Tibial nerve (tissue), 4 donors: ENCODE measurements around the gene GABBR2. TPM values are rescaled to one million over a fixed set of nuclear protein-coding genes. Genes with fewer than 3 reads are reported as not detected.

ENCODE experiments used
- DNase-seq, 2 donors: peaks; one replicate each; pipeline ENCODE4 v3.0.0-alpha.2; 2019; ENCODE audit warnings: low spot score in 2 of 2
- H3K27ac ChIP-seq, 4 donors: fragments of 200-600 bp; sonication (generic) in 3 of 4; one replicate each; pipeline ENCODE4 v1.5.1; 2017 to 2019; ENCODE audit warnings: mild to moderate bottlenecking in 1 of 4
- H3K27me3 ChIP-seq, 2 donors: fragments of 200-600 bp; sonication (generic) in 1 of 2; one replicate each; pipeline versions ENCODE4 v1.5.1 to v1.6.0; 2017 to 2019
- H3K36me3 ChIP-seq, 3 donors: fragments of 200-600 bp; sonication (generic); one replicate each; pipeline ENCODE4 v1.5.1; 2018 to 2019
- H3K4me1 ChIP-seq, 4 donors: fragments of 200-600 bp; sonication (generic) in 3 of 4; one replicate each; pipeline ENCODE4 v1.5.1; 2017 to 2019
- H3K4me3 ChIP-seq, 4 donors: fragments of 200-600 bp; sonication (generic) in 3 of 4; one replicate each; pipeline ENCODE4 v1.5.1; 2017 to 2019; ENCODE audit warnings: mild to moderate bottlenecking in 1 of 4, moderate library complexity in 1 of 4
- H3K9me3 ChIP-seq, 4 donors: fragments of 200-600 bp; sonication (generic) in 3 of 4; one replicate each; pipeline ENCODE4 v1.5.1; 2017 to 2019
- EP300 ChIP-seq, 2 donors: sonication (generic); formaldehyde crosslinking; IDR thresholded peaks; one replicate each; pipeline ENCODE4 v1.6.1; 2017; ENCODE audit warnings: antibody characterized with exemption in 2 of 2, mild to moderate bottlenecking in 1 of 2
- POLR2A ChIP-seq, 2 donors: fragments of 450-650 bp; IDR thresholded peaks; one replicate each; pipeline ENCODE4 v1.6.1; 2017; ENCODE audit warnings: antibody characterized with exemption in 2 of 2, mild to moderate bottlenecking in 2 of 2, moderate library complexity in 2 of 2
- WGBS, 2 donors: methylation state at CpG; one replicate each; pipeline ENCODE4 v1.1.5; 2018; 5-methylcytosine and 5-hydroxymethylcytosine counted together
- total RNA-seq, 4 donors: library from RNA; depleted of rRNA; stranded (reverse); fragments of >200 nt; gene quantifications; one replicate each; pipeline ENCODE4 v1.1.0, GENCODE V29; 2016
- TF ChIP-seq, protein P1 (sequence below), 5 experiments: fragments of 200-600 bp in 3 of 5; fragments of 450-650 bp in 2 of 5; sonication (generic) in 3 of 5; IDR thresholded peaks; one replicate each; pipeline ENCODE4 v1.5.1; 2016 to 2019; ENCODE audit warnings: antibody characterized with exemption in 5 of 5, mild to moderate bottlenecking in 3 of 5, moderate library complexity in 2 of 5

GABBR2 gene
- total RNA-seq, 4 donors from 2014 or later: 0.20 to 0.22 TPM; not detected in 2

DNA sequence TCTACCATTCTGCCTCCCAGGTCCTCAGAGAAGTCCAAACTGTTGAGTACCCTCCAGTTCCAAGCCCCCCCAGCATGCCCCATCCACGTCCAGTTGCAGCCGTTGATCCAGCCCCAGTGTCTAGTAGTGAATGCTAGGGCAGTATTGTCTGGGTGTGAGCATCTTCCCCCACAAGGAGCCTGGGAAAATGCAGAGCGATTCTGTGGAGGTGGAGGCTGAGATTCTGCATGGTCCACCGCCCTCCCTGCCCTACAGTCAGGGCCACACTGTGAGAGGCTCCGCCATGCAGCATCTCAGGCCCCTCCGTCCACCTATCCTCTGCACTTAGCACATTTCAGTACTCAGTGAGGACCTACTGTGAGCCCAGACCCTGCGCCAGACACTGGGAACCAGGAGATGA, 135.9 kb downstream of the GABBR2 start:
- no peak for DNase-seq
- Histone ChIP-seq H3K27ac (no peak overlapping the region), H3K4me1 (no peaks in the 10 kb centered on the region), H3K36me3 (no peaks in the 10 kb centered on the region), H3K9me3 (no peaks in the 10 kb centered on the region), H3K27me3 (no peaks in the 10 kb centered on the region), H3K4me3 (no peak overlapping the region)
- WGBS, 2 donors: 91 to 96% methylated on average over 7 of the region's 7 CpGs
- no peak for TF ChIP-seq EP300 (IDR thresholded peaks at IDR 0.05)
- no peak for TF ChIP-seq POLR2A (IDR thresholded peaks at IDR 0.05)
- TF ChIP-seq, protein P1, sequence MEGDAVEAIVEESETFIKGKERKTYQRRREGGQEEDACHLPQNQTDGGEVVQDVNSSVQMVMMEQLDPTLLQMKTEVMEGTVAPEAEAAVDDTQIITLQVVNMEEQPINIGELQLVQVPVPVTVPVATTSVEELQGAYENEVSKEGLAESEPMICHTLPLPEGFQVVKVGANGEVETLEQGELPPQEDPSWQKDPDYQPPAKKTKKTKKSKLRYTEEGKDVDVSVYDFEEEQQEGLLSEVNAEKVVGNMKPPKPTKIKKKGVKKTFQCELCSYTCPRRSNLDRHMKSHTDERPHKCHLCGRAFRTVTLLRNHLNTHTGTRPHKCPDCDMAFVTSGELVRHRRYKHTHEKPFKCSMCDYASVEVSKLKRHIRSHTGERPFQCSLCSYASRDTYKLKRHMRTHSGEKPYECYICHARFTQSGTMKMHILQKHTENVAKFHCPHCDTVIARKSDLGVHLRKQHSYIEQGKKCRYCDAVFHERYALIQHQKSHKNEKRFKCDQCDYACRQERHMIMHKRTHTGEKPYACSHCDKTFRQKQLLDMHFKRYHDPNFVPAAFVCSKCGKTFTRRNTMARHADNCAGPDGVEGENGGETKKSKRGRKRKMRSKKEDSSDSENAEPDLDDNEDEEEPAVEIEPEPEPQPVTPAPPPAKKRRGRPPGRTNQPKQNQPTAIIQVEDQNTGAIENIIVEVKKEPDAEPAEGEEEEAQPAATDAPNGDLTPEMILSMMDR (IDR thresholded peaks at IDR 0.05): no peak

DNA sequence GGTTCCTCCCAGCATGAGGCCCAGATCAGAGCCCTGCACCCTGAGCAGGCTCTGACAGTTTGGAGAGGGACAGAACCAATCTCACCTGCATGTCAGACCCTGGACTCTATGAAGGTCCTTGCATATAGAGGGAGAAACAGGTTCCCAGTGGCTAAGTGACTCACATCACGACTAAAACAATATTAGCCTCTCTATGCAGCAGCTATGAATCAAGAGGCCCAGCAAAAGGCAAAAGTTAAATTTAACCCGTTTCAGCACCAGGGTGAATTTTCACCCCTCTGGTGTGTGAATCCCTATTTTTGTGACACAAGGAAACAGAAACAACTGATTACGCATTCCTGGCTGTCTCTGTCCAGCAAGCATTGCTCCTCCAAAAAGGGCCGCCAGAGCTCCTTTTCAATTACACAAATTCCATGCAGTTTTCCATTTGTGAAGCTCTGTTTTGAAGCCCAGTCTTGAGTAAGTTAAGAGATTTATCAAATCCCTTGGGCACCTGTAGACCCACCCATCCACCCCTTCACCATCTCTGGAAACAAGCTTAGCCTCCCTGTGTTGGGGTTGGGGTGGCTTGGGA, 136.6 kb downstream of the GABBR2 start:
- Histone ChIP-seq H3K36me3 (no peaks in the 10 kb centered on the region), H3K27me3 (no peaks in the 10 kb centered on the region), H3K4me3 (no peak overlapping the region), H3K9me3 (no peaks in the 10 kb centered on the region), H3K27ac (no peak overlapping the region), H3K4me1 (no peaks in the 10 kb centered on the region)
- TF ChIP-seq EP300 (IDR thresholded peaks at IDR 0.05) (no peak), POLR2A (IDR thresholded peaks at IDR 0.05) (no peak)
- TF ChIP-seq, protein P1 (IDR thresholded peaks at IDR 0.05): no peak
- DNase-seq: no peak
- 44 to 51% methylated on average over 4 of the region's 4 CpGs for WGBS, 2 donors

DNA sequence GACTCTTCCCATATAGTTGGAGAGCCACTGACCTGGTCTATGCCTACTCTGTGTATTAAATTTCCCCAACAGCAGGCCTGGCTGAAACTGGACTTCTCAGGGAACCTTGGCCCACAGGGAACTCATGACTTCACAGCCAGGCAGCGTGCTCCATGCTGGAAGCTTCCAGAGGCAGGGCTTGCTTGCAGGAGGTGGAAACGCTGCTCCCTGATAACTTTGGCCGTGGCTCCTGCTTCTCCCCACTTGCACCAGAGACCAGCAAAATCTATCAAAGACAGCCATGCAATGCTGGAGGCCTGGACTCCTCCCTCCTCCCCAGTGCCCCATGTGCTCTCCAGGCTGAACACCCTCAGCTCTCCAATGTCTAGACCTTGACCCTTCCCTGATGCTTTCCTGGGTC, 137.1 kb downstream of the GABBR2 start:
- 78% methylated on average over 3 of the region's 3 CpGs; no CpG with 5 or more reads in 1 of the 2 donors for whole genome bisulfite sequencing, 2 donors
- Histone ChIP-seq H3K36me3 (no peaks in the 10 kb centered on the region), H3K27ac (no peak overlapping the region), H3K9me3 (no peaks in the 10 kb centered on the region), H3K4me1 (no peaks in the 10 kb centered on the region), H3K27me3 (no peaks in the 10 kb centered on the region), H3K4me3 (no peak overlapping the region)
- no peak for DNase-seq
- TF ChIP-seq POLR2A (IDR thresholded peaks at IDR 0.05) (no peak), EP300 (IDR thresholded peaks at IDR 0.05) (no peak)
- TF ChIP-seq, protein P1 (IDR thresholded peaks at IDR 0.05): no peak

DNA sequence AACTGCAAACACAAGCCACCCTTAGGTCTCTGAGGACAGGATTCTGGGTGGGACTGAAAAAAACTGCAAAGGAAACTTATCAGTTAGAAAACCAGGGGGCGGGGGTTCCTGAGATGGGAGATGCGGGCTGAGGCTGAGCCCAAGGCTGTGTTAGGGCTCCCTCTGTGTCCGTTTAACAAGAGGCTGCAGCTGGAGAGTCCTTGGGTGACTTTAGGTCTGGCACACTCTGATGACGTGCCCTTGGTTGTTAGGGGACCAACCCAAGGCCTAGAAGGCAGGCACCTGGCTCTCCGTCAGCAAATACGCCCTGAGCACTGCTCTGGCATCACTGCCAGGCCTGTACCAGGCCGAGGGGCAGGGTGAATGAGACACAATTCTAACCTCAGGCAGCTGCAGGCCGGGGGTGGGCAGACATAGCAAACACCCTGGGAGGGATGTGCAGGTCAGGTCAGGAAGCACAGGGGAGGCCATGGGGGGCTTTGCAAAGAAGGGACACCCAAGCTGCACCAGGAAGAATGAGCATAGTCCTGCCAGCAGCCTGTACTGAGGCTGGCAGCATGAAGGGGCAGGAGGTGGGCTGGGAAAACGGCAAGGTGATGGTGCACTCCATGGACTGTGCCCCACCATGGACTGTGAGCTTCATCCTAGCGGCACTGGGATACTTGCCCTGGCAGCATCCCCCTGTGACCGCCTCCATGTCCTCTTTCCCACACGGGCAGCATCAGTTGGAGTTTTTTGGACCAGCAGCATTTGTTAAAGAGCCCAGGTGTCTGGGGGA, 137.9 kb downstream of the GABBR2 start:
- no peaks in the 10 kb centered on the region for H3K27me3 ChIP-seq
- TF ChIP-seq EP300 (IDR thresholded peaks at IDR 0.05) (no peak), POLR2A (IDR thresholded peaks at IDR 0.05) (no peak)
- TF ChIP-seq, protein P1 (IDR thresholded peaks at IDR 0.05): no peak
- H3K36me3 ChIP-seq: no peaks in the 10 kb centered on the region
- no peak for DNase-seq
- H3K4me3 ChIP-seq: no peak overlapping the region
- 71 to 76% methylated on average over 10 to 11 of the region's 12 CpGs for WGBS, 2 donors
- no peaks in the 10 kb centered on the region for H3K4me1 ChIP-seq
- no peaks in the 10 kb centered on the region for H3K9me3 ChIP-seq
- H3K27ac ChIP-seq: no peak overlapping the region

DNA sequence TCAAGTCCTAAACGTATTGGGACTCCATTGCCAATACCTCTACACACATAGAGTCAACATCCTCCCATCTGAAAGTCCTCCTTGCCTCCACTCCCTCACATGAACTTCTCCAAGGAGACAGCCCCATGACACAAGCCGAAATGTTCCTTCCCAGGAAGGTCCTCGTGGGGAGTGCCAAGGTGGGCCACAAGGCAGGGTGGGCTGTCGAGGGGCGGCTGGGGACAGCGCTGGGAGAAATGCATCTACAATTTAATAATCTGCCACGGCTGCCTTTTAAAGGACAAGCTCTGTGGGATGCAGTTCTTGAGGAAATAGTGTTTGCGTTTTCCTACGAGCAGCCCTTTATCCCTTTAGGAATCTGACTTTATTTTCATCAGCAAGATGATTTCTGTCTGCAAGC, 138.7 kb downstream of the GABBR2 start:
- Histone ChIP-seq H3K27me3 (no peaks in the 10 kb centered on the region), H3K27ac (no peak overlapping the region), H3K4me1 (no peaks in the 10 kb centered on the region), H3K4me3 (no peak overlapping the region), H3K9me3 (no peaks in the 10 kb centered on the region), H3K36me3 (no peaks in the 10 kb centered on the region)
- 67 to 72% methylated on average over 9 of the region's 9 CpGs for WGBS, 2 donors
- DNase-seq: no peak
- TF ChIP-seq EP300 (IDR thresholded peaks at IDR 0.05): no peak
- TF ChIP-seq, protein P1 (IDR thresholded peaks at IDR 0.05): no peak
- TF ChIP-seq POLR2A (IDR thresholded peaks at IDR 0.05): no peak
